Loucy (cell line): ENCODE results near the gene GIPR.
"Not testable (repeated sequence)": the region's sequence is repeated elsewhere in the genome, so short reads cannot be mapped to it uniquely, and the experiment has no call there.

Experiments
- H2AFZ ChIP-seq: fragments of 200-600 bp; sonication (generic); 2 replicates; pipeline ENCODE4 v1.6.0; 2016; ENCODE audit warnings: antibody characterized with exemption, mild to moderate bottlenecking, low read length, moderate library complexity
- H3F3A ChIP-seq: fragments of 200-600 bp; 2 replicates; pipeline ENCODE4 v1.6.0; 2016; ENCODE audit warnings: antibody characterized with exemption, low read depth, mild to moderate bottlenecking
- H3K27me3 ChIP-seq: fragments of 200-600 bp; sonication (generic); 2 replicates; pipeline ENCODE4 v1.6.1; 2014; ENCODE audit warnings: low read length, mild to moderate bottlenecking; ENCODE audit not compliant: insufficient read depth, poor library complexity, severe bottlenecking
- H3K36me3 ChIP-seq: fragments of 200-600 bp; sonication (generic); 2 replicates; pipeline ENCODE4 v1.6.1; 2016; ENCODE audit warnings: low read length; ENCODE audit not compliant: insufficient read depth
- H3K4me1 ChIP-seq: fragments of 200-600 bp; sonication (generic); 2 replicates; pipeline ENCODE4 v1.5.1; 2014; ENCODE audit warnings: low read length, mild to moderate bottlenecking; ENCODE audit not compliant: insufficient read depth, poor library complexity, severe bottlenecking
- H3K4me2 ChIP-seq: fragments of 200-600 bp; sonication (generic); 2 replicates; pipeline ENCODE4 v1.6.0; 2014; ENCODE audit warnings: antibody characterized with exemption, low read length, low read depth, mild to moderate bottlenecking; ENCODE audit not compliant: poor library complexity, severe bottlenecking
- H3K4me3 ChIP-seq: fragments of 200-600 bp; sonication (generic); 2 replicates; pipeline ENCODE4 v1.5.1; 2014; ENCODE audit warnings: low read length, mild to moderate bottlenecking, mixed read lengths; ENCODE audit not compliant: poor library complexity, severe bottlenecking
- H3K79me2 ChIP-seq: fragments of 200-600 bp; sonication (generic); 2 replicates; pipeline ENCODE4 v1.6.1; 2014; ENCODE audit warnings: low read length; ENCODE audit not compliant: insufficient read depth
- H3K9ac ChIP-seq: fragments of 200-600 bp; sonication (generic); 2 replicates; pipeline ENCODE4 v1.6.0; 2014; ENCODE audit warnings: mild to moderate bottlenecking, low read depth, low read length, moderate library complexity; ENCODE audit not compliant: poor library complexity, severe bottlenecking
- H3K9me2 ChIP-seq: fragments of 200-600 bp; sonication (generic); replicated peaks from 2 replicates; pipeline ENCODE4 v1.6.1; 2016; ENCODE audit warnings: low read depth, low read length, mixed read lengths
- H3K9me3 ChIP-seq: fragments of 200-600 bp; sonication (generic); 2 replicates; pipeline ENCODE4 v1.6.1; 2014; ENCODE audit warnings: mild to moderate bottlenecking, antibody characterized with exemption, low read length, low read depth; ENCODE audit not compliant: insufficient read depth
- H4K20me1 ChIP-seq: fragments of 200-600 bp; sonication (generic); 2 replicates; pipeline ENCODE4 v1.6.0; 2014; ENCODE audit warnings: antibody characterized with exemption, low read length, mild to moderate bottlenecking; ENCODE audit not compliant: insufficient read depth, poor library complexity, severe bottlenecking
- CTCF ChIP-seq: fragments of 200-600 bp; sonication (generic); conservative IDR thresholded peaks from 2 replicates; pipeline ENCODE4 v1.5.1; 2014; ENCODE audit warnings: mild to moderate bottlenecking, antibody characterized with exemption, low read length
- EZH2phosphoT487 ChIP-seq: fragments of 200-600 bp; IDR thresholded peaks from 2 replicates; pipeline ENCODE4 v1.6.1; 2018; ENCODE audit warnings: antibody characterized with exemption, mild to moderate bottlenecking, moderate library complexity, borderline replicate concordance

GIPR gene

GRCh38 chr19:45623984-45624383 is 44.0 kb upstream of the GIPR start:
- no peak for TF ChIP-seq CTCF
- H3K27me3 ChIP-seq = no peaks in the 10 kb centered on the region
- H2AFZ ChIP-seq = no peak overlapping the region
- no peaks in the 10 kb centered on the region for H4K20me1 ChIP-seq
- peaks cover 13% of the 10 kb centered on the region; the same call in 1 of the 2 replicates for H3K36me3 ChIP-seq
- H3K4me3 ChIP-seq = no peak overlapping the region
- H3K4me1 ChIP-seq = no peaks in the 10 kb centered on the region
- no peak overlapping the region for H3K4me2 ChIP-seq
- no peak overlapping the region for H3K9ac ChIP-seq
- no peaks in the 10 kb centered on the region for H3F3A ChIP-seq
- no peaks in the 10 kb centered on the region for H3K79me2 ChIP-seq
- no peaks in the 10 kb centered on the region for H3K9me3 ChIP-seq
- no peaks in the 10 kb centered on the region for H3K9me2 ChIP-seq

GRCh38 chr19:45628219-45628618 is 39.8 kb upstream of the GIPR start:
- H3K4me3 ChIP-seq, H3K36me3 ChIP-seq, H3K9me2 ChIP-seq: not testable (repeated sequence)

DNA sequence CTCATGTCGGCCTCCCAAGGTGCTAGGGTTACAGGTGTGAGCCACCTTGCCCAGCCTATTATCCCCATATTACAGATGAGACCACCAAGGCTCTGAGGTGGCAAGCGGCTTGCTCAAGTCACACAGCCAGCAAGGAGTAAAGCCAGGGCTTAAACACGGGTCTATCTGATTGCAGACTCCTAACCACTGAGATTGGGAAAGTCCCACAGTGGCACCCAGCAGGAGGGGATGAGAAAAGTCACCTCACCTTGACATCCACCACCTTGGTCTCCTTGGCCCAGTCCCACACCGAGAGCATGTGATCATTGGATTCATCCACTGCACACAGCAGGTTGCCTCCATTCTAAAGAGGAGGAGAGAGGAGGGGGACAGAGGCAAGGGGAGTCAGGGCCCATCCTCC is 38.3 kb upstream of the GIPR start:
- no peaks in the 10 kb centered on the region for H3K9me2 ChIP-seq
- no peak overlapping the region for H3K4me3 ChIP-seq
- H4K20me1 ChIP-seq = no peaks in the 10 kb centered on the region
- peaks cover 3% of the 10 kb centered on the region for H3K4me1 ChIP-seq
- H3K9ac ChIP-seq = no peak overlapping the region
- H3F3A ChIP-seq = no peaks in the 10 kb centered on the region
- no peaks in the 10 kb centered on the region for H3K79me2 ChIP-seq
- H2AFZ ChIP-seq = no peak overlapping the region
- H3K27me3 ChIP-seq = no peaks in the 10 kb centered on the region
- TF ChIP-seq CTCF = no peak
- no peak for TF ChIP-seq EZH2phosphoT487
- H3K36me3 ChIP-seq = no peaks in the 10 kb centered on the region
- no peak overlapping the region for H3K4me2 ChIP-seq
- H3K9me3 ChIP-seq = no peaks in the 10 kb centered on the region

More at GRCh38 chr19:45628219-45628618, 39.8 kb upstream of the GIPR start:
- H3K79me2 ChIP-seq, H3K9me3 ChIP-seq, H3K9ac ChIP-seq, H3K27me3 ChIP-seq, H3F3A ChIP-seq, H3K4me1 ChIP-seq, H3K4me2 ChIP-seq, H4K20me1 ChIP-seq, H2AFZ ChIP-seq: not testable (repeated sequence)

DNA sequence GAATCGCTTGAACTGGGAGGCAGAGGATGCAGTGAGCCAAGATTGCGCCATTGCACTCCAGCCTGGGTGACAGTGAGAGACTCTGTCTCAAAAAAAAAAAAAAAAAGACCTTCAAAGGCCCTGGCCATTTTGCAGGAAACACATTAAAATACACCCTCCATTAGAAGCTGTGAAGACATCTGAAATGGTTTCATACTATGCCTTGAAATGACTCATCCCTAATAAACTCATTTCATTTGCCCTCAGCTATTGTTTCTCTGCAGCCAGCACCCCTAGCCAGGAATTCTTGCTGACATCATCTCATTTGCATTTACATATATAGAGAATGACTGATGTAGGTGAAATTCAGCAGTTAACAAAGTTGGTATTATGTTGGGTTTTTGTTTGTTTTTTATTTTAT is 37.6 kb upstream of the GIPR start:
- H2AFZ ChIP-seq = no peak overlapping the region
- H4K20me1 ChIP-seq = no peaks in the 10 kb centered on the region
- no peak overlapping the region for H3K9ac ChIP-seq
- H3F3A ChIP-seq = no peaks in the 10 kb centered on the region
- H3K4me2 ChIP-seq = peak overlapping the region; percentile 31
- no peaks in the 10 kb centered on the region for H3K36me3 ChIP-seq
- H3K4me1 ChIP-seq = peaks cover 3% of the 10 kb centered on the region
- H3K4me3 ChIP-seq = no peak overlapping the region
- no peaks in the 10 kb centered on the region for H3K27me3 ChIP-seq
- no peaks in the 10 kb centered on the region for H3K9me3 ChIP-seq
- H3K79me2 ChIP-seq = no peaks in the 10 kb centered on the region
- TF ChIP-seq CTCF (no peak), EZH2phosphoT487 (no peak)
- H3K9me2 ChIP-seq = no peaks in the 10 kb centered on the region
